Measurements from ENCODE around the gene MUC4.

MUC4 gene

DNA sequence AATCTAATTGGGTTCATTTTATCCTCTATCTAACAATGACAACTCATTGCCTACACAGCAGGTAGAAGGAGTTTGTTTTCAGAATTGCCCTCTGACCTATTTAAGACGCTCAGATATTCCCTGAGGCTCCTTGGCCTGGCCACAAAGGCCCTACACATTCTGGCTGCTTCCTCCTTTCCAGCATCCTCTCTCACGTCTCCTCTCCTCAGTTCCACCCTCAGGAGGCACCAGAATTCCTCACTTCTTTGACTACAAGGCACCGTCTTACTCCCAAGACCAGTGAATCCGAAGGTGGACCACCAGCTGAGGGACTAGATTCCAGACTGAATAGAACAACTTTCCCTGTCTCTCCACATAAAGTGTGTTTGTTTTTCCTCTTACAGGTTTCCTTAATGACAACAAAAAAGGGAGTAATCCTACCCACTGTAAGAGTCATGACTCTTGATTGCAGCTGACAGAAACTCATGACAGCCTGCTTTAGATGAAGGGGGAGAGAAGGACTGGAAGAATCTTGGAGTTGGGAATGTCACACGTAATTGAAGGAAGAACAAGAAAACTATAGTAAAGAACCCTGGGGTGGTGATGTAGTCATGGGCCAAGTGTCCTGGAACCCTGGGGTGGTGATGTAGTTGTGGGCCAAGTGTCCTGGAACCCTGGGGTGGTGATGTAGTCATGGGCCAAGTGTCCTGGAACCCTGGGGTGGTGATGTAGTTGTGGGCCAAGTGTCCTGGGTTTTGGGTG is 112.9 kb downstream of the MUC4 start:
- Histone ChIP-seq H3K4me3 (replicated peaks; ENCODE audit: insufficient read depth, low read length) (no peak overlapping the region), H3K27ac (replicated peaks) (no peak overlapping the region), H3K27me3 (ENCODE audit: insufficient read depth, poor library complexity, severe bottlenecking) (no peaks in the 10 kb centered on the region)
- DNase-seq (ENCODE audit: low read depth in 1 of 2, low spot score in 1 of 2): no peak
- TF ChIP-seq GABPA (IDR thresholded peaks at IDR 0.05; ENCODE audit: low read depth) (no peak), POLR2AphosphoS5 (IDR thresholded peaks at IDR 0.05; ENCODE audit: low read depth) (no peak), SPI1 (IDR thresholded peaks at IDR 0.05; ENCODE audit: borderline replicate concordance, low read depth) (no peak)
- TF ChIP-seq, protein P1, sequence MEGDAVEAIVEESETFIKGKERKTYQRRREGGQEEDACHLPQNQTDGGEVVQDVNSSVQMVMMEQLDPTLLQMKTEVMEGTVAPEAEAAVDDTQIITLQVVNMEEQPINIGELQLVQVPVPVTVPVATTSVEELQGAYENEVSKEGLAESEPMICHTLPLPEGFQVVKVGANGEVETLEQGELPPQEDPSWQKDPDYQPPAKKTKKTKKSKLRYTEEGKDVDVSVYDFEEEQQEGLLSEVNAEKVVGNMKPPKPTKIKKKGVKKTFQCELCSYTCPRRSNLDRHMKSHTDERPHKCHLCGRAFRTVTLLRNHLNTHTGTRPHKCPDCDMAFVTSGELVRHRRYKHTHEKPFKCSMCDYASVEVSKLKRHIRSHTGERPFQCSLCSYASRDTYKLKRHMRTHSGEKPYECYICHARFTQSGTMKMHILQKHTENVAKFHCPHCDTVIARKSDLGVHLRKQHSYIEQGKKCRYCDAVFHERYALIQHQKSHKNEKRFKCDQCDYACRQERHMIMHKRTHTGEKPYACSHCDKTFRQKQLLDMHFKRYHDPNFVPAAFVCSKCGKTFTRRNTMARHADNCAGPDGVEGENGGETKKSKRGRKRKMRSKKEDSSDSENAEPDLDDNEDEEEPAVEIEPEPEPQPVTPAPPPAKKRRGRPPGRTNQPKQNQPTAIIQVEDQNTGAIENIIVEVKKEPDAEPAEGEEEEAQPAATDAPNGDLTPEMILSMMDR (IDR thresholded peaks at IDR 0.05; ENCODE audit: insufficient read depth, low read length): no peak
- TF ChIP-seq, protein P2, sequence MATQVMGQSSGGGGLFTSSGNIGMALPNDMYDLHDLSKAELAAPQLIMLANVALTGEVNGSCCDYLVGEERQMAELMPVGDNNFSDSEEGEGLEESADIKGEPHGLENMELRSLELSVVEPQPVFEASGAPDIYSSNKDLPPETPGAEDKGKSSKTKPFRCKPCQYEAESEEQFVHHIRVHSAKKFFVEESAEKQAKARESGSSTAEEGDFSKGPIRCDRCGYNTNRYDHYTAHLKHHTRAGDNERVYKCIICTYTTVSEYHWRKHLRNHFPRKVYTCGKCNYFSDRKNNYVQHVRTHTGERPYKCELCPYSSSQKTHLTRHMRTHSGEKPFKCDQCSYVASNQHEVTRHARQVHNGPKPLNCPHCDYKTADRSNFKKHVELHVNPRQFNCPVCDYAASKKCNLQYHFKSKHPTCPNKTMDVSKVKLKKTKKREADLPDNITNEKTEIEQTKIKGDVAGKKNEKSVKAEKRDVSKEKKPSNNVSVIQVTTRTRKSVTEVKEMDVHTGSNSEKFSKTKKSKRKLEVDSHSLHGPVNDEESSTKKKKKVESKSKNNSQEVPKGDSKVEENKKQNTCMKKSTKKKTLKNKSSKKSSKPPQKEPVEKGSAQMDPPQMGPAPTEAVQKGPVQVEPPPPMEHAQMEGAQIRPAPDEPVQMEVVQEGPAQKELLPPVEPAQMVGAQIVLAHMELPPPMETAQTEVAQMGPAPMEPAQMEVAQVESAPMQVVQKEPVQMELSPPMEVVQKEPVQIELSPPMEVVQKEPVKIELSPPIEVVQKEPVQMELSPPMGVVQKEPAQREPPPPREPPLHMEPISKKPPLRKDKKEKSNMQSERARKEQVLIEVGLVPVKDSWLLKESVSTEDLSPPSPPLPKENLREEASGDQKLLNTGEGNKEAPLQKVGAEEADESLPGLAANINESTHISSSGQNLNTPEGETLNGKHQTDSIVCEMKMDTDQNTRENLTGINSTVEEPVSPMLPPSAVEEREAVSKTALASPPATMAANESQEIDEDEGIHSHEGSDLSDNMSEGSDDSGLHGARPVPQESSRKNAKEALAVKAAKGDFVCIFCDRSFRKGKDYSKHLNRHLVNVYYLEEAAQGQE (IDR thresholded peaks at IDR 0.05; ENCODE audit: insufficient replicate concordance, low read depth): no peak

DNA sequence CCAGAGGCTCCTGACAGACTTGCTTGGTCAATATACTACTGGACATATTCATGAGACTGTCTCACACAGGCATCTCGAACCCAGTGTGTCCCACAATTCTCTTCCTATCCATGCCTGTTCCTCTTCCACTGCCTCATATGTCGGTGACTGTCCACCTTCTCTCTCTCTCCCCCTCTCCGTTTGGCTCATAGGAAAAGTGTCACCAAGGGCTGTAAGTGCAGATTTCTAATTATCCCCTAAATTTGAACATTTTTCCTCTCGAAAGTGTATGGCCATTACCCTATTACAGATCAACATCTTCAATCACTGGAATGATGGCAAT is 113.4 kb downstream of the MUC4 start:
- TF ChIP-seq, protein P2 (IDR thresholded peaks at IDR 0.05; ENCODE audit: insufficient replicate concordance, low read depth): no peak
- TF ChIP-seq SPI1 (IDR thresholded peaks at IDR 0.05; ENCODE audit: borderline replicate concordance, low read depth): no peak
- no peak for TF ChIP-seq POLR2AphosphoS5 (IDR thresholded peaks at IDR 0.05; ENCODE audit: low read depth)
- TF ChIP-seq, protein P1 (IDR thresholded peaks at IDR 0.05; ENCODE audit: insufficient read depth, low read length): no peak
- no peak for TF ChIP-seq GABPA (IDR thresholded peaks at IDR 0.05; ENCODE audit: low read depth)
- Histone ChIP-seq H3K27me3 (ENCODE audit: insufficient read depth, poor library complexity, severe bottlenecking) (no peaks in the 10 kb centered on the region), H3K4me3 (replicated peaks; ENCODE audit: insufficient read depth, low read length) (no peak overlapping the region), H3K27ac (replicated peaks) (no peak overlapping the region)
- DNase-seq (ENCODE audit: low read depth in 1 of 2, low spot score in 1 of 2): no peak

DNA sequence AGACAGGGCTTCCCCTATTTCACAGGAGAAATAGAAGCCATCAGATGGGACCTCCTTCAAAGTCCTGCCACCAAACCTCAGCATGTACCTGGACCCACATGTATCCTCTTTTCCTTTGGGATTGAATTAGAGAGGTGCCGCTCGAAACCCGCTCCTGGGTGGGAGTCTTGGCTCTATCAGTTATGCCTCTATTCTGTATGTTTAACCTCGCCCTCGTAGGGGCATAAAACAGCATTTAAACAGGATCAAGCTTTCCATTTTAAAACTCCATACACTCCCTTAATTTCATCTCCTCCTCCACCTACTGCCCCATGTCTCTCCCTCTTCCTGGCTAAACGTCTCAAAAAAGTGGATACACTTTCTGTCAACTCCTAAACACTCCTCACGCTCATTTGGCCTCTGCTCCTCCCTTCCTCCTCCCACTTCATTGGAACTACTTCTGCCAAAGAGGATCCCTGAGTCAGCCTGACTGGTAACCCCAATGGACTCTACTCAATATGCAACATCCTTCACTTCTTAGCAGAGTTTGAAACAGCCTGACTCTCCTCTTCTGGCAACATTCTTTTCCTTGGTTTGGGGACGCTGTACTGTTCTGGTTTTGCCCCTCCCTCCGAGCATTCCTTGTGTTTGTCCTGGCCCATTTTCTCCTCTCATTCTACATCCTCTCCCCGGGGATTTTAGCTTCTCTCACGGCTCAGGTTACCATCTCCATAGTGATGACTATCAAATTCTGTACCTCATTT is 114.0 kb downstream of the MUC4 start:
- no peak for DNase-seq (ENCODE audit: low read depth in 1 of 2, low spot score in 1 of 2)

More for the DNA sequence above, 114.0 kb downstream of the MUC4 start:
- TF ChIP-seq, protein P2 (IDR thresholded peaks at IDR 0.05; ENCODE audit: insufficient replicate concordance, low read depth): no peak
- TF ChIP-seq, protein P1 (IDR thresholded peaks at IDR 0.05; ENCODE audit: insufficient read depth, low read length): no peak
- no peak for TF ChIP-seq POLR2AphosphoS5 (IDR thresholded peaks at IDR 0.05; ENCODE audit: low read depth)
- TF ChIP-seq GABPA (IDR thresholded peaks at IDR 0.05; ENCODE audit: low read depth): no peak
- no peak for TF ChIP-seq SPI1 (IDR thresholded peaks at IDR 0.05; ENCODE audit: borderline replicate concordance, low read depth)
- no peaks in the 10 kb centered on the region for H3K27me3 ChIP-seq (ENCODE audit: insufficient read depth, poor library complexity, severe bottlenecking)
- H3K27ac ChIP-seq (replicated peaks): no peak overlapping the region
- H3K4me3 ChIP-seq (replicated peaks; ENCODE audit: insufficient read depth, low read length): no peak overlapping the region
